Measurements from ENCODE around the gene LCN2. TPM values are rescaled to one million over a fixed set of nuclear protein-coding genes. Genes with fewer than 3 reads are reported as not detected.

Gene LCN2
- total RNA-seq, 1 experiment from 2014 or later: not detected

GRCh38 chr9:128163523-128164306 is 14.5 kb downstream of the LCN2 start:
- H3K4me2 ChIP-seq (ENCODE audit: low read depth, low read length, poor library complexity, severe bottlenecking): no peak overlapping the region
- no peak overlapping the region for H2AFZ ChIP-seq (ENCODE audit: low read length)
- no peaks in the 10 kb centered on the region for H4K20me1 ChIP-seq (ENCODE audit: insufficient read depth, low read depth, low read length)
- no peaks in the 10 kb centered on the region for H3K27me3 ChIP-seq (ENCODE audit: low read length)
- H3K4me3 ChIP-seq (ENCODE audit: low read length): no peak overlapping the region
- no peak for DNase-seq
- peaks cover 16% of the 10 kb centered on the region for H3K4me1 ChIP-seq (ENCODE audit: low read length)
- peaks cover 14% of the 10 kb centered on the region for H3K79me2 ChIP-seq (ENCODE audit: low read length)
- H3K9me2 ChIP-seq (replicated peaks; ENCODE audit: insufficient read depth, low read length): no peaks in the 10 kb centered on the region
- H3K9ac ChIP-seq (ENCODE audit: low read length): no peak overlapping the region
- no peak overlapping the region for H3K27ac ChIP-seq (ENCODE audit: low read length)
- peaks cover 8% of the 10 kb centered on the region; the same call in 1 of the 2 replicates for H3K36me3 ChIP-seq (ENCODE audit: insufficient read depth, low read length)
- H3K9me3 ChIP-seq (ENCODE audit: low read length): no peaks in the 10 kb centered on the region

- Histone ChIP-seq H3K4me1 (ENCODE audit: low read length) (peaks cover 21% of the 10 kb centered on the region), H4K20me1 (ENCODE audit: insufficient read depth, low read depth, low read length) (no peaks in the 10 kb centered on the region), H3K27ac (ENCODE audit: low read length) (no peak overlapping the region), H3K79me2 (ENCODE audit: low read length) (peaks cover 14% of the 10 kb centered on the region), H3K4me2 (ENCODE audit: low read depth, low read length, poor library complexity, severe bottlenecking) (no peak overlapping the region), H3K27me3 (ENCODE audit: low read length) (no peaks in the 10 kb centered on the region), H3K4me3 (ENCODE audit: low read length) (no peak overlapping the region), H2AFZ (ENCODE audit: low read length) (no peak overlapping the region), H3K9me2 (replicated peaks; ENCODE audit: insufficient read depth, low read length) (no peaks in the 10 kb centered on the region), H3K36me3 (ENCODE audit: insufficient read depth, low read length) (peaks cover 10% of the 10 kb centered on the region; the same call in 1 of the 2 replicates), H3K9me3 (ENCODE audit: low read length) (no peaks in the 10 kb centered on the region), H3K9ac (ENCODE audit: low read length) (no peak overlapping the region)
- DNase-seq: no peak
Measured at GRCh38 chr9:128164307-128164885, 15.1 kb downstream of the LCN2 start.

- H2AFZ ChIP-seq (ENCODE audit: low read length): no peak overlapping the region
- no peak overlapping the region for H3K27ac ChIP-seq (ENCODE audit: low read length)
- no peaks in the 10 kb centered on the region for H3K9me3 ChIP-seq (ENCODE audit: low read length)
- H3K9me2 ChIP-seq (replicated peaks; ENCODE audit: insufficient read depth, low read length): no peaks in the 10 kb centered on the region
- H3K27me3 ChIP-seq (ENCODE audit: low read length): no peaks in the 10 kb centered on the region
- H3K9ac ChIP-seq (ENCODE audit: low read length): no peak overlapping the region
- no peak for DNase-seq
- H3K4me2 ChIP-seq (ENCODE audit: low read depth, low read length, poor library complexity, severe bottlenecking): no peak overlapping the region
- no peak overlapping the region for H3K4me3 ChIP-seq (ENCODE audit: low read length)
- H3K36me3 ChIP-seq (ENCODE audit: insufficient read depth, low read length): peaks cover 10% of the 10 kb centered on the region; the same call in 1 of the 2 replicates
- no peaks in the 10 kb centered on the region for H4K20me1 ChIP-seq (ENCODE audit: insufficient read depth, low read depth, low read length)
- H3K79me2 ChIP-seq (ENCODE audit: low read length): peaks cover 9% of the 10 kb centered on the region
- H3K4me1 ChIP-seq (ENCODE audit: low read length): peaks cover 12% of the 10 kb centered on the region
Measured at GRCh38 chr9:128166169-128166568, 16.9 kb downstream of the LCN2 start.

- Histone ChIP-seq H3K27me3 (ENCODE audit: low read length) (no peaks in the 10 kb centered on the region), H4K20me1 (ENCODE audit: insufficient read depth, low read depth, low read length) (no peaks in the 10 kb centered on the region), H3K9me2 (replicated peaks; ENCODE audit: insufficient read depth, low read length) (no peaks in the 10 kb centered on the region), H3K4me1 (ENCODE audit: low read length) (peaks cover 9% of the 10 kb centered on the region), H3K4me3 (ENCODE audit: low read length) (no peak overlapping the region), H3K9ac (ENCODE audit: low read length) (no peak overlapping the region), H2AFZ (ENCODE audit: low read length) (no peak overlapping the region), H3K79me2 (ENCODE audit: low read length) (peaks cover 2% of the 10 kb centered on the region; the same call in 1 of the 2 replicates), H3K4me2 (ENCODE audit: low read depth, low read length, poor library complexity, severe bottlenecking) (no peak overlapping the region), H3K36me3 (ENCODE audit: insufficient read depth, low read length) (peaks cover 10% of the 10 kb centered on the region; the same call in 1 of the 2 replicates), H3K9me3 (ENCODE audit: low read length) (no peaks in the 10 kb centered on the region), H3K27ac (ENCODE audit: low read length) (no peak overlapping the region)
- no peak for DNase-seq
Measured at GRCh38 chr9:128167209-128167608, 18.0 kb downstream of the LCN2 start.

- peaks cover 9% of the 10 kb centered on the region for H3K4me1 ChIP-seq (ENCODE audit: low read length)
- H3K36me3 ChIP-seq (ENCODE audit: insufficient read depth, low read length): peaks cover 10% of the 10 kb centered on the region; the same call in 1 of the 2 replicates
- no peaks in the 10 kb centered on the region for H3K27me3 ChIP-seq (ENCODE audit: low read length)
- no peak overlapping the region for H3K4me3 ChIP-seq (ENCODE audit: low read length)
- no peak overlapping the region; the same call in 1 of the 2 replicates for H3K27ac ChIP-seq (ENCODE audit: low read length)
- DNase-seq: no peak
- no peaks in the 10 kb centered on the region for H3K79me2 ChIP-seq (ENCODE audit: low read length)
- no peaks in the 10 kb centered on the region for H3K9me2 ChIP-seq (replicated peaks; ENCODE audit: insufficient read depth, low read length)
- H4K20me1 ChIP-seq (ENCODE audit: insufficient read depth, low read depth, low read length): no peaks in the 10 kb centered on the region
- H3K9me3 ChIP-seq (ENCODE audit: low read length): no peaks in the 10 kb centered on the region
- H3K9ac ChIP-seq (ENCODE audit: low read length): no peak overlapping the region
- H3K4me2 ChIP-seq (ENCODE audit: low read depth, low read length, poor library complexity, severe bottlenecking): no peak overlapping the region
- H2AFZ ChIP-seq (ENCODE audit: low read length): no peak overlapping the region
Measured at GRCh38 chr9:128168731-128169308, 19.6 kb downstream of the LCN2 start.

- peaks cover 10% of the 10 kb centered on the region; the same call in 1 of the 2 replicates for H3K36me3 ChIP-seq (ENCODE audit: insufficient read depth, low read length)
- H3K4me1 ChIP-seq (ENCODE audit: low read length): peaks cover 9% of the 10 kb centered on the region
- H3K9me3 ChIP-seq (ENCODE audit: low read length): no peaks in the 10 kb centered on the region
- no peaks in the 10 kb centered on the region for H3K79me2 ChIP-seq (ENCODE audit: low read length)
- DNase-seq: no peak
- no peak overlapping the region for H2AFZ ChIP-seq (ENCODE audit: low read length)
- H3K4me2 ChIP-seq (ENCODE audit: low read depth, low read length, poor library complexity, severe bottlenecking): no peak overlapping the region
- H3K27ac ChIP-seq (ENCODE audit: low read length): no peak overlapping the region
- no peak overlapping the region for H3K4me3 ChIP-seq (ENCODE audit: low read length)
- H3K27me3 ChIP-seq (ENCODE audit: low read length): no peaks in the 10 kb centered on the region
- no peak overlapping the region for H3K9ac ChIP-seq (ENCODE audit: low read length)
- H3K9me2 ChIP-seq (replicated peaks; ENCODE audit: insufficient read depth, low read length): no peaks in the 10 kb centered on the region
- no peaks in the 10 kb centered on the region for H4K20me1 ChIP-seq (ENCODE audit: insufficient read depth, low read depth, low read length)
Measured at GRCh38 chr9:128169492-128169891, 20.2 kb downstream of the LCN2 start.

- H3K36me3 ChIP-seq (ENCODE audit: insufficient read depth, low read length): peaks cover 10% of the 10 kb centered on the region; the same call in 1 of the 2 replicates
- H3K4me1 ChIP-seq (ENCODE audit: low read length): peaks cover 9% of the 10 kb centered on the region
- DNase-seq: no peak
- no peak overlapping the region for H3K27ac ChIP-seq (ENCODE audit: low read length)
- H3K4me2 ChIP-seq (ENCODE audit: low read depth, low read length, poor library complexity, severe bottlenecking): no peak overlapping the region
- H3K79me2 ChIP-seq (ENCODE audit: low read length): no peaks in the 10 kb centered on the region
- H4K20me1 ChIP-seq (ENCODE audit: insufficient read depth, low read depth, low read length): no peaks in the 10 kb centered on the region
- no peak overlapping the region for H2AFZ ChIP-seq (ENCODE audit: low read length)
- no peaks in the 10 kb centered on the region for H3K9me3 ChIP-seq (ENCODE audit: low read length)
- no peaks in the 10 kb centered on the region for H3K27me3 ChIP-seq (ENCODE audit: low read length)
- no peaks in the 10 kb centered on the region for H3K9me2 ChIP-seq (replicated peaks; ENCODE audit: insufficient read depth, low read length)
- no peak overlapping the region for H3K9ac ChIP-seq (ENCODE audit: low read length)
- no peak overlapping the region for H3K4me3 ChIP-seq (ENCODE audit: low read length)
Measured at GRCh38 chr9:128169925-128170324, 20.7 kb downstream of the LCN2 start.

- H3K9me2 ChIP-seq (replicated peaks; ENCODE audit: insufficient read depth, low read length): no peaks in the 10 kb centered on the region
- no peaks in the 10 kb centered on the region for H3K79me2 ChIP-seq (ENCODE audit: low read length)
- H3K27ac ChIP-seq (ENCODE audit: low read length): no peak overlapping the region
- H4K20me1 ChIP-seq (ENCODE audit: insufficient read depth, low read depth, low read length): no peaks in the 10 kb centered on the region
- no peak for DNase-seq
- H3K9me3 ChIP-seq (ENCODE audit: low read length): no peaks in the 10 kb centered on the region
- H3K27me3 ChIP-seq (ENCODE audit: low read length): no peaks in the 10 kb centered on the region
- H3K9ac ChIP-seq (ENCODE audit: low read length): no peak overlapping the region
- peaks cover 2% of the 10 kb centered on the region for H3K36me3 ChIP-seq (ENCODE audit: insufficient read depth, low read length)
- H3K4me2 ChIP-seq (ENCODE audit: low read depth, low read length, poor library complexity, severe bottlenecking): no peak overlapping the region
- no peak overlapping the region for H3K4me3 ChIP-seq (ENCODE audit: low read length)
- no peak overlapping the region for H2AFZ ChIP-seq (ENCODE audit: low read length)
- H3K4me1 ChIP-seq (ENCODE audit: low read length): peaks cover 3% of the 10 kb centered on the region
Measured at GRCh38 chr9:128174062-128174461, 24.8 kb downstream of the LCN2 start.

Data from Karpas-422 (cell line).